Left ventricle myocardium inferior (tissue), 1 donor: Measurements from ENCODE around the gene OR4X2. TPM values are rescaled to one million over a fixed set of nuclear protein-coding genes. Genes with fewer than 3 reads are reported as not detected.
"Not testable (repeated sequence)": the region's sequence is repeated elsewhere in the genome, so short reads cannot be mapped to it uniquely, and the experiment has no call there.

Experiments used
- DNase-seq: peaks from one replicate; pipeline ENCODE4 v3.0.0-alpha.2; 2020
- H3K27ac ChIP-seq: fragments of 200-600 bp; replicated peaks from 2 replicates; pipeline ENCODE4 v1.8.0; 2021
- H3K27me3 ChIP-seq: fragments of 200-600 bp; 2 replicates; pipeline ENCODE4 v1.8.0; 2021; ENCODE audit warnings: low read depth
- H3K36me3 ChIP-seq: fragments of 200-600 bp; 2 replicates; pipeline ENCODE4 v1.8.0; 2021
- H3K4me1 ChIP-seq: fragments of 200-600 bp; 2 replicates; pipeline ENCODE4 v1.8.0; 2021
- H3K4me3 ChIP-seq: fragments of 200-600 bp; 2 replicates; pipeline ENCODE4 v1.8.0; 2021; ENCODE audit warnings: mild to moderate bottlenecking, moderate library complexity
- H3K9me3 ChIP-seq: fragments of 200-600 bp; replicated peaks from 2 replicates; pipeline ENCODE4 v1.8.0; 2021
- intact Hi-C: fragments of 100-400 bp; cut with micrococcal nuclease; formaldehyde crosslinking; loops from one replicate; pipeline ENCODE4 v1.11.0; 2022
- long read RNA-seq: library from polyadenylated mRNA; unstranded; transcript quantifications from one replicate; pipeline ENCODE4 v2.0.0, GENCODE V29; 2021
- total RNA-seq: library from RNA; stranded (reverse); fragmentation: NEBNext Ultra II Directional; extraction: Animal tissue kit (Norgen Biotek cat#: 25700); gene quantifications from one replicate; pipeline ENCODE4 v1.2.1, GENCODE V29; 2021
- TF ChIP-seq, protein P1 (sequence below): fragments of 200-600 bp; IDR thresholded peaks from 2 replicates; pipeline ENCODE4 v1.8.0; 2021; ENCODE audit warnings: antibody characterized with exemption, mild to moderate bottlenecking, borderline replicate concordance
- donor health status: DM: no; HTN: yes; CAD: no; lungs with severe emphysema.

The OR4X2 gene, protein sequence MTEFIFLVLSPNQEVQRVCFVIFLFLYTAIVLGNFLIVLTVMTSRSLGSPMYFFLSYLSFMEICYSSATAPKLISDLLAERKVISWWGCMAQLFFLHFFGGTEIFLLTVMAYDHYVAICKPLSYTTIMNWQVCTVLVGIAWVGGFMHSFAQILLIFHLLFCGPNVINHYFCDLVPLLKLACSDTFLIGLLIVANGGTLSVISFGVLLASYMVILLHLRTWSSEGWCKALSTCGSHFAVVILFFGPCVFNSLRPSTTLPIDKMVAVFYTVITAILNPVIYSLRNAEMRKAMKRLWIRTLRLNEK
- total RNA-seq, result not detected
- long read RNA-seq, result 0 reads

DNA sequence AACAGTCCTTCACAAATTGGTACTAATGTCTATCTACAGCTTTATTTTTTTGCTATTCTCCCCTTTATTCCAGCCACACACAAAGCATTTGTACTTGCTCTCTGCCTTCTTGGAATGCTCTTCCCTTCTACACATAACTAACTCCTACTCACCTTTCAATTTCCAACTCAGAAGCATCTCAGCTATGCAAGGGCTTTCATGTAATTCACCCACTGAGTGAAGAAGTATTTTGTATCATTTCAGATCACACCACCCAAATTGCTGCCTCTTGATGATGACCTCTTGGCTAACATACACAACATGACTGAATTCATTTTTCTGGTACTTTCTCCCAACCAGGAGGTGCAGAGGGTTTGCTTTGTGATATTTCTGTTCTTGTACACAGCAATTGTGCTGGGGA is at the start of gene OR4X2:
Gene OR4X2, plus strand, starts transcription at position 301 of the 400 bp plus-strand sequence. Its CDS starts 0 bp downstream, at position 301.
- Histone ChIP-seq H3K9me3 (peaks cover 41% of the 10 kb centered on the region), H3K36me3 (no peaks in the 10 kb centered on the region), H3K27ac (no peak within 1 kb of the TSS), H3K27me3 (no peaks in the 10 kb centered on the region), H3K4me3 (no peak within 1 kb of the TSS), H3K4me1 (no peaks in the 10 kb centered on the region)
- no peak for DNase-seq
- intact Hi-C loops, result no loop called here
- TF ChIP-seq, protein P1, sequence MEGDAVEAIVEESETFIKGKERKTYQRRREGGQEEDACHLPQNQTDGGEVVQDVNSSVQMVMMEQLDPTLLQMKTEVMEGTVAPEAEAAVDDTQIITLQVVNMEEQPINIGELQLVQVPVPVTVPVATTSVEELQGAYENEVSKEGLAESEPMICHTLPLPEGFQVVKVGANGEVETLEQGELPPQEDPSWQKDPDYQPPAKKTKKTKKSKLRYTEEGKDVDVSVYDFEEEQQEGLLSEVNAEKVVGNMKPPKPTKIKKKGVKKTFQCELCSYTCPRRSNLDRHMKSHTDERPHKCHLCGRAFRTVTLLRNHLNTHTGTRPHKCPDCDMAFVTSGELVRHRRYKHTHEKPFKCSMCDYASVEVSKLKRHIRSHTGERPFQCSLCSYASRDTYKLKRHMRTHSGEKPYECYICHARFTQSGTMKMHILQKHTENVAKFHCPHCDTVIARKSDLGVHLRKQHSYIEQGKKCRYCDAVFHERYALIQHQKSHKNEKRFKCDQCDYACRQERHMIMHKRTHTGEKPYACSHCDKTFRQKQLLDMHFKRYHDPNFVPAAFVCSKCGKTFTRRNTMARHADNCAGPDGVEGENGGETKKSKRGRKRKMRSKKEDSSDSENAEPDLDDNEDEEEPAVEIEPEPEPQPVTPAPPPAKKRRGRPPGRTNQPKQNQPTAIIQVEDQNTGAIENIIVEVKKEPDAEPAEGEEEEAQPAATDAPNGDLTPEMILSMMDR, result no peak

DNA sequence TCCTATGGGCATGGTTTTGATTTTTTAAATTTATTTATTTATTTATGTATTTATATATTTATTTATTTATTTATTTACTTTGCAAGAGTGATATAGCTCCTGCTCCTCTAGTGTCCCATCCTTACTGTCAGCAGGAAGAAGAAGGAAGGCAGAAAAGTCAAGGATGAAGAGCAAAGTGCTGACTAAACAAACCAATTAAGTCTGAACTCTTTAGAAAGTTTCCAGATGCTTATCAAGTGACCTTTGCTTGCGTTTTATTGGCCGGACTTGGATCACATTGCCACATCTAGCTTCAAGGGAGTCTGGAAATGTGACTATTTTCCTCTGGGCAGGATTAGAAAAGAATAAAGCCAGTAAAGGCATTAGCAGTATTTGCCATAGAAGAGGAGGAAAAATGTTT is 37.0 kb upstream of the OR4X2 start:
- H3K27me3 ChIP-seq, result no peaks in the 10 kb centered on the region
- H3K9me3 ChIP-seq, result no peaks in the 10 kb centered on the region
- H3K36me3 ChIP-seq, result no peaks in the 10 kb centered on the region
- no peaks in the 10 kb centered on the region for H3K4me1 ChIP-seq
- TF ChIP-seq, protein P1, result no peak
- no peak overlapping the region for H3K27ac ChIP-seq
- H3K4me3 ChIP-seq, result no peak overlapping the region
- intact Hi-C loops, result no loop called here
- DNase-seq, result no peak

DNA sequence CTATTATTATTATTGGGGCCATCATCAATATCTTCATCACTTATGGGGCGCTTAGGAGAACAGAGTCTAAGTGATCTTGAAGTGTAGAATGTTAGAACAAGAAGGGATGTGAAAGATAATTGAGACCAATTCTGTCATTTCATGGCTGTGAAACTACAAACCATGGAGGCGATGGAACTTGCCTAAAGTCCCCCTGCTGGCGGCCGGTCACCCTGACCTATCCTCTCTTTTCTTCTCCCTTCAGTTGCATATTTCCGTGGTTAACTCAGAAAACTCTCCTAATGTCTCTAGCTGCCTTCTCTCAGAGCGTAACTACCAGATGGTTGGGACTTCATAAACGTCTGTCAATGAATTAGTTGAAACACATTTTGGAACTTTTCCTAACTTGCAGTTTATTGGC is 34.9 kb upstream of the OR4X2 start:
- H3K27me3 ChIP-seq, result no peaks in the 10 kb centered on the region
- H3K4me3 ChIP-seq, result no peak overlapping the region
- intact Hi-C loops, result no loop called here
- no peak for DNase-seq
- H3K4me1 ChIP-seq, result no peaks in the 10 kb centered on the region
- TF ChIP-seq, protein P1, result peak; percentile 21
- H3K36me3 ChIP-seq, result no peaks in the 10 kb centered on the region
- no peak overlapping the region for H3K27ac ChIP-seq
- no peaks in the 10 kb centered on the region for H3K9me3 ChIP-seq

DNA sequence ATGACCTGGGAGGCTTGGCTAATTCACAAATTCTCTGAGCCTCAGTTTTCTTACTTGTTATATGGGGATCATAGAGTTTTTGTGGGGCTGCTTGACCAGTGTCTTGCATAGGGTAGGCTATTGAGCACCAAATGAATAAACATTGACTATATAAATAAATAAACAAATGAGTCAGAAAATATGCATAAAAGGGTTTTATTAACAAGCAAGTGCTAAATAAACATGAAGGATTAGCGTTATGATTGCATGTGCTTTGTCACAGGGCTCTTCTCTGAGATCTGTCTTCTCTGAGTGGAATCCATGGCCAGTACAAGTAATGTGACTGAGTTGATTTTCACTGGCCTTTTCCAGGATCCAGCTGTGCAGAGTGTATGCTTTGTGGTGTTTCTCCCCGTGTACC is 28.4 kb upstream of the OR4X2 start, which contains the start of gene OR4B1:
Gene OR4B1, plus strand, starts transcription at position 301 of the 400 bp plus-strand sequence. Its CDS starts 0 bp downstream, at position 301.
- no peak for DNase-seq
- Histone ChIP-seq H3K27me3 (no peaks in the 10 kb centered on the region), H3K27ac (no peak within 1 kb of the TSS), H3K9me3 (no peaks in the 10 kb centered on the region), H3K4me3 (no peak within 1 kb of the TSS), H3K36me3 (no peaks in the 10 kb centered on the region), H3K4me1 (no peaks in the 10 kb centered on the region)
- TF ChIP-seq, protein P1, result no peak
- intact Hi-C loops, result no loop called here

DNA sequence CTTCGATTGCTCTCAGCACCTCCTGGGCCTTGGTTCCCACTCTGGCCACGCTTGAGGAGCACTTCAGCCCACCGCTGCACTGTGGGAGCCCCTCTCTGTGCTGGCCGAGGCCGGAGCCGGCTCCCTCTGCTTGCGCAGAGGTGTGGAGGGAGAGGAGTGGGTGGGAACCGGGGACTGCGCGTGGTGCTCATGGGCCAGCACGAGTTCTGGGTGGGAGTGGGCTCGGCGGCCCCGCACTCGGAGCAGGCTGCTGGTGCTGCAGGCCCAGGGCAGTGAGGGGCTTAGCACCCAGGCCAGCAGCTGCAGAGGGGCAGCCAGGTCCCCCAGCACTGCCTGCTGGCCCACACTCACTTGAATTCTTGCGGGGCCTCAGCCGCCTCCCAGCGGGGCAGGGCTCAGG is 16.1 kb upstream of the OR4X2 start:
- peaks cover 17% of the 10 kb centered on the region for H3K9me3 ChIP-seq
- intact Hi-C loops, result no loop called here
- H3K27me3 ChIP-seq, result no peaks in the 10 kb centered on the region
- H3K4me1 ChIP-seq, result no peaks in the 10 kb centered on the region
- TF ChIP-seq, protein P1, result no peak
- H3K4me3 ChIP-seq, result no peak overlapping the region
- no peak for DNase-seq
- no peaks in the 10 kb centered on the region for H3K36me3 ChIP-seq
- H3K27ac ChIP-seq, result no peak overlapping the region

DNA sequence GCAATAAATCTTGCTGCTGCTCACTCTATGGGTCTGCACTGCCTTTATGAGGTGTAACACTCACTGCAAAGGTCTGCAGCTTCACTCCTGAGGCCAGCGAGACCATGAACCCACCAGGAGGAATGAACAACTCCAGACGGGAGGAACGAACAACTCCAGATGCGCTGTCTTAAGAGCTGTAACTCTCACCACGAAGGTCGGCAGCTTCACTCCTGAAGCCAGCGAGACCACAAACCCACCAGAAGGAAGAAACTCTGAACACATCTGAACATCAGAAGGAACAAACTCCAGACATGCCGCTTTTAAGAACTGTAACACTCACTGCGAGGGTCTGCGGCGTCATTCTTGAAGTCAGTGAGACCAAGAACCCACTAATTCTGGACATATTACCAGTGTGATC is 14.8 kb upstream of the OR4X2 start:
- H3K9me3 ChIP-seq, result peaks cover 17% of the 10 kb centered on the region
- DNase-seq, H3K4me1 ChIP-seq, intact Hi-C loops, H3K27ac ChIP-seq, H3K27me3 ChIP-seq, H3K36me3 ChIP-seq, H3K4me3 ChIP-seq: not testable (repeated sequence)
